BJ (cell line): ENCODE results near the gene SLIT2. TPM values are rescaled to one million over a fixed set of nuclear protein-coding genes. Genes with fewer than 3 reads are reported as not detected.

Experiments
- CTCF ChIA-PET: fragments of 350-600 bp; formaldehyde crosslinking; extraction: SDS; loops from one replicate; lab custom pipeline; 2021; ENCODE audit warnings: antibody characterized with exemption, inconsistent platforms; lab: Yijun Ruan, JAX
- POLR2A ChIA-PET: fragments of 300-600 bp; sonication (Branson Sonifier 250); formaldehyde crosslinking; extraction: SDS; loops from one replicate; lab custom pipeline; 2021; ENCODE audit warnings: antibody characterized with exemption; lab: Charles Lee
- DNase-seq: peaks from one replicate; pipeline ENCODE4 v3.0.0-alpha.2; 2011; ENCODE audit warnings: low read depth
- H3K27me3 ChIP-seq: 2 replicates; pipeline ENCODE4 v1.6.0; 2011; ENCODE audit warnings: low read length; ENCODE audit not compliant: control insufficient read depth, insufficient read depth
- H3K36me3 ChIP-seq: 2 replicates; pipeline ENCODE4 v1.5.1; 2011; ENCODE audit warnings: low read length; ENCODE audit not compliant: control insufficient read depth, insufficient read depth
- H3K4me3 ChIP-seq: 2 replicates; pipeline ENCODE4 v1.5.1; 2011; ENCODE audit warnings: low read depth, mild to moderate bottlenecking, control low read depth, low read length
- CTCF ChIP-seq: IDR thresholded peaks from 2 replicates; pipeline ENCODE4 v1.5.1; 2011; ENCODE audit warnings: low read depth, mild to moderate bottlenecking, control low read depth, inconsistent platforms, low read length, moderate library complexity; ENCODE audit not compliant: insufficient read depth
- polyA plus RNA-seq: library from polyadenylated mRNA; depleted of rRNA; stranded (reverse); fragments of >200 nt; gene quantifications from 2 replicates; pipeline ENCODE4 v1.2.3, GENCODE V29; 2011

Gene SLIT2
- polyA plus RNA-seq, 1 experiment, result 33.2 TPM

- CTCF ChIA-PET, result no interaction called here
- no peaks in the 10 kb centered on the region for H3K27me3 ChIP-seq
- H3K4me3 ChIP-seq, result no peak overlapping the region
Measured at GRCh38 chr4:20237894-20238537, 13.7 kb upstream of the SLIT2 start.

GRCh38 chr4:20248155-20248558 is 3.5 kb upstream of the SLIT2 start:
- H3K4me3 ChIP-seq, result no peak overlapping the region
- ChIA-PET POLR2A (no interaction called here), CTCF (interaction anchor here (0.7 to 1.7 kb wide), 20 partner anchors 13 to 1058 kb away, joined by 3 to 8 read pairs (median 3); no protein-coding TSS in a partner anchor)
- TF ChIP-seq CTCF, result peak; percentile 52
- peak; percentile 40 for DNase-seq
- H3K36me3 ChIP-seq, result no peaks in the 10 kb centered on the region
- H3K27me3 ChIP-seq, result no peaks in the 10 kb centered on the region

More at GRCh38 chr4:20237894-20238537, 13.7 kb upstream of the SLIT2 start:
- H3K36me3 ChIP-seq, result no peaks in the 10 kb centered on the region
- no peak for DNase-seq
- no peak for TF ChIP-seq CTCF
- POLR2A ChIA-PET, result no interaction called here

- TF ChIP-seq CTCF, result peak; percentile 73
- ChIA-PET CTCF (interaction anchor here (1.2 to 1.6 kb wide), 4 partner anchors 55 to 868 kb away, joined by 3 to 6 read pairs (median 3); no protein-coding TSS in a partner anchor), POLR2A (no interaction called here)
- Histone ChIP-seq H3K4me3 (no peak overlapping the region), H3K27me3 (no peaks in the 10 kb centered on the region), H3K36me3 (no peaks in the 10 kb centered on the region)
- no peak for DNase-seq
Measured at GRCh38 chr4:20249333-20249732, 2.4 kb upstream of the SLIT2 start.

- no peaks in the 10 kb centered on the region for H3K27me3 ChIP-seq
- no peak for TF ChIP-seq CTCF
- H3K4me3 ChIP-seq, result peak overlapping the region; percentile 95
- CTCF ChIA-PET, result interaction anchor here (0.7 kb wide), 2 partner anchors 275 to 1013 kb away, joined by 3 to 4 read pairs; no protein-coding TSS in a partner anchor
- POLR2A ChIA-PET, result interaction anchor here (0.7 kb wide), 1 partner anchor 141 kb away, joined by 3 read pairs; no protein-coding TSS in a partner anchor
- no peaks in the 10 kb centered on the region for H3K36me3 ChIP-seq
- DNase-seq, result no peak
Measured at GRCh38 chr4:20251031-20251795, 492 bp upstream of the SLIT2 start.
